Ishikawa (cell line): ENCODE data around the gene OS9.

Source experiments
- CREB1 ChIP-seq: IDR thresholded peaks from 2 replicates; pipeline ENCODE4 v1.6.1; 2012; ENCODE audit warnings: low read depth
- EP300 ChIP-seq: IDR thresholded peaks from 2 replicates; pipeline ENCODE4 v1.6.1; 2012; ENCODE audit warnings: borderline replicate concordance
- RAD21 ChIP-seq: IDR thresholded peaks from 2 replicates; pipeline ENCODE4 v1.6.1; 2012; ENCODE audit warnings: low read depth
- REST ChIP-seq: IDR thresholded peaks from 2 replicates; pipeline ENCODE4 v1.6.1; 2012; ENCODE audit warnings: low read depth, mild to moderate bottlenecking
- TEAD4 ChIP-seq: IDR thresholded peaks from 2 replicates; pipeline ENCODE4 v1.6.1; 2012
- YY1 ChIP-seq: IDR thresholded peaks from 2 replicates; pipeline ENCODE4 v1.6.1; 2012; ENCODE audit warnings: low read depth

DNA sequence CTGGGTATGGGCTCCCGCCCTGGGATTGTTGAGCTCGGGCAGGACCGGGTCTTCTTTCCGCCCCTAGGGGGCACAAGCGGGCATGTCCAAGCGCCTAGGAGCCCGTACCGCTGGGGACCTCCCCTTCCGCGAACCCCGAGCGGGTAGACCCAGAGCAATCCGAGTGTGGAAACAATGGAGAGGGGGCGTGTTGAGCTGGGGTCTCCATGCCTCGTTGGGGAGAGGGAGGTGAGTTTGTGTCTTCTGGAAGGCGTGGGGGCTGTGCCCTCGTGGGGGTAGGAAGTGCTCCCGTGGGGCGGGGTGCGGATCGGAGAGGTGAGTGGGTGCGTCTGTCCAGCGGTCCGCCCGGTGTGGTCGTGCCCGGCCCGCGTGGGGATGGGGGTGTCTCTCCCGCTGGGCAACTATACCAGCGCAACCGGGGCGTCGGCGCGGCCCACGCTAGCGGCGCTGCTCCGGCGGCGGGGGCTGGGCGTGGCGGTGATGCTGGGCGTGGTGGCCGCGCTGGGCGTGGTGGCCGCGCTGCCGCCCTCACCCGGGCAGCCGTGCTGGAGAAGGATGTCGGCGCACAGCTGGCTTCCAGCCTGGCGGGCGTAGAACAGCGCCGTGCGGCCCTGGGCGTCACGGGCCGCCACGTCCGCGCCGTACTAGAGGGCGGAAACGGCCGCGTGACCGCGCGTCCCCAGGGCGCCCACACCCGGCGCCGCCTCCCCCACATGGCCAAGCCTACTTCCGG is 32.4 kb downstream of the OS9 start:
- TF ChIP-seq CREB1 (no peak), EP300 (no peak; the same call in 1 of the 2 replicates), REST (no peak), YY1 (0 out of 2 replicates have a peak, but pooled peaks have one; percentile 29), RAD21 (peak; percentile 66), TEAD4 (no peak)
